MG63 (cell line): ENCODE measurements around the gene RABGAP1L. TPM values are rescaled to one million over a fixed set of nuclear protein-coding genes. Genes with fewer than 3 reads are reported as not detected.
"Not testable (repeated sequence)": the region's sequence is repeated elsewhere in the genome, so short reads cannot be mapped to it uniquely, and the experiment has no call there.

Experiments used
- DNase-seq: peaks from one replicate; pipeline ENCODE4 v3.0.0-alpha.2; 2020
- H3K27me3 ChIP-seq: fragments of 250-450 bp; sonication (Bioruptor Pico); 2 replicates; pipeline ENCODE4 v1.5.1; 2020; ENCODE audit warnings: mild to moderate bottlenecking, moderate library complexity
- H3K36me3 ChIP-seq: fragments of 250-450 bp; sonication (Bioruptor Pico); 2 replicates; pipeline ENCODE4 v1.5.1; 2020; ENCODE audit warnings: mild to moderate bottlenecking, moderate library complexity
- H3K4me3 ChIP-seq: fragments of 250-450 bp; sonication (Bioruptor Pico); 2 replicates; pipeline ENCODE4 v1.5.1; 2020; ENCODE audit warnings: mild to moderate bottlenecking, moderate library complexity
- H3K9me3 ChIP-seq: fragments of 250-450 bp; sonication (Bioruptor Pico); 2 replicates; pipeline ENCODE4 v1.5.1; 2020; ENCODE audit warnings: mild to moderate bottlenecking, moderate library complexity
- total RNA-seq: library from RNA; depleted of rRNA; stranded (reverse); fragments of >200 nt; shearing (Covaris generic); gene quantifications from 2 replicates; pipeline ENCODE4 v1.2.3, GENCODE V29; 2014; ENCODE audit warnings: low replicate concordance

Gene RABGAP1L
- total RNA-seq, 1 experiment from 2014 or later = 14.8 TPM

DNA sequence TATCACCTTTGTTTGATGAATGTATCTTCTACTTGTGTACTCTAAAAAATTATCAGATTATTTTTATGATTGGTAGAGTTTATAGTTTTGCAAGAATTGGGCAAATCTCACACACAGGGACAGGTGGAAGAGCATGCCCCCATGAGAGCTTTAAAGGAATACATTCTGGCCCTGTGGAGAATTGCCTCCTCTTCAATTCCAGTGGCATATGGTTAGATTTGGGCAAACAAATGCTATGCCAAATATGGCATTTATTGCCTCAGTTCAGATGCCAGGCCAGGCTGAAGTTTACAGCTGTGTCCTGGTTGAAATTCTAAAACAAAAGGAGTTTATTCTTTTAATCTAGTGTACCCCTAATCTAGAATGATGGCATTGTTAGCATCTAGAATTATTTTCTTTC, 678.1 kb downstream of the RABGAP1L start:
- DNase-seq = no peak
- no peak overlapping the region for H3K4me3 ChIP-seq
- no peaks in the 10 kb centered on the region for H3K27me3 ChIP-seq
- no peaks in the 10 kb centered on the region for H3K36me3 ChIP-seq
- H3K9me3 ChIP-seq = no peaks in the 10 kb centered on the region

DNA sequence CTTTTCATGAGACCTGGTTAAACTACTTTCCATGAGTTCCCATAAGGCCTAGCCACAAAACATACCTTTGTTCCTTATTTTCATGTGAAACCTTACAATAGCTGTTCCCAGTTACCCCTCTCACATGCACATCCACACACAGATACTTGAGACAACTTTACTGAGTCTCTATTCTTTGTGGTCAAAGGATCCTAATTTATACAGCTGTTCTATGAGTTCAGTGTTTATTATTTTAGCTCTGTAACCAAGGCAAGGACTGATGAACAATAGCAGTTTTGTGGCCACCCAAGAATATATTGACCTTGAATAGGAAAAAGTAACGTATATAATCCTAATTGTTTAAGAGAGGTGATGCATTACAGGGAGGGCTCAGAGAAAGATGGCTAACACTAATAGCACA, 679.9 kb downstream of the RABGAP1L start:
- no peaks in the 10 kb centered on the region for H3K27me3 ChIP-seq
- no peaks in the 10 kb centered on the region for H3K9me3 ChIP-seq
- DNase-seq = no peak
- H3K4me3 ChIP-seq = no peak overlapping the region
- H3K36me3 ChIP-seq = no peaks in the 10 kb centered on the region

GRCh38 chr1:174841747-174842146, 682.4 kb downstream of the RABGAP1L start:
- H3K4me3 ChIP-seq = no peak overlapping the region
- no peaks in the 10 kb centered on the region for H3K36me3 ChIP-seq
- no peaks in the 10 kb centered on the region for H3K9me3 ChIP-seq
- no peak for DNase-seq
- H3K27me3 ChIP-seq = no peaks in the 10 kb centered on the region

DNA sequence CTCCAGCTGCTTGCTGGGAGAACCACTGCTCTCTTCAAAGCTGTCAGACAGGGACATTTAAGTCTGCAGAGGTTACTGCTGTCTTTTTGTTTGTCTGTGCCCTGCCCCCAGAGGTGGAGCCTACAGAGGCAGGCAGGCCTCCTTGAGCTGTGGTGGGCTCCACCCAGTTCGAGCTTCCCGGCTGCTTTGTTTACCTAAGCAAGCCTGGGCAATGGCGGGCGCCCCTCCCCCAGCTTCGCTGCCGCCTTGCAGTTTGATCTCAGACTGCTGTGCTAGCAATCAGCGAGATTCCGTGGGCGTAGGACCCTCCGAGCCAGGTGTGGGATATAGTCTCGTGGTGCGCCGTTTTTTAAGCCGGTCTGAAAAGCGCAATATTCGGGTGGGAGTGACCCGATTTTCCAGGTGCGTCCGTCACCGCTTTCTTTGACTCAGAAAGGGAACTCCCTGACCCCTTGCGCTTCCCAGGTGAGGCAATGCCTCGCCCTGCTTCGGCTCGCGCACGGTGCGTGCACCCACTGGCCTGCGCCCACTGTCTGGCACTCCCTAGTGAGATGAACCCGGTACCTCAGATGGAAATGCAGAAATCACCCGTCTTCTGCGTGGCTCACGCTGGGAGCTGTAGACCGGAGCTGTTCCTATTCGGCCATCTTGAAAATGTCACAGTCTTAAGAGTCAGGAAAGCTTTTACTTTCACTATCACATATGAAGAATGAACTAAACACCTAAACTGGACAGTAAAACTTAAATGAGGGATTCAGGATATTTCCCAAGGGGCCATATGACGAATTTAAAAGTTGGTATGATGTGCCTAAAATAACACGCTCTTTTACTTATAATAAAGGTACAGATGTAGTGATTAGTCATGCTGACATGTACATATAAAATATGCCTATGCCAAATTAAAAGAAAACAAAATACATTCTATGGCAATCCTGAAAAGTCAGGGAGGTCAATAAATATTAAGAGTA, 689.6 kb downstream of the RABGAP1L start:
- not testable (repeated sequence) for H3K9me3 ChIP-seq, H3K4me3 ChIP-seq, DNase-seq, H3K27me3 ChIP-seq, H3K36me3 ChIP-seq

- Histone ChIP-seq H3K9me3 (no peaks in the 10 kb centered on the region), H3K27me3 (0 out of 2 replicates have a peak, but pooled peaks cover 2% of the 10 kb centered on the region), H3K4me3 (no peak overlapping the region), H3K36me3 (no peaks in the 10 kb centered on the region)
- DNase-seq = no peak
These were observed 691.4 kb downstream of the RABGAP1L start for GRCh38 chr1:174850726-174851125.

DNA sequence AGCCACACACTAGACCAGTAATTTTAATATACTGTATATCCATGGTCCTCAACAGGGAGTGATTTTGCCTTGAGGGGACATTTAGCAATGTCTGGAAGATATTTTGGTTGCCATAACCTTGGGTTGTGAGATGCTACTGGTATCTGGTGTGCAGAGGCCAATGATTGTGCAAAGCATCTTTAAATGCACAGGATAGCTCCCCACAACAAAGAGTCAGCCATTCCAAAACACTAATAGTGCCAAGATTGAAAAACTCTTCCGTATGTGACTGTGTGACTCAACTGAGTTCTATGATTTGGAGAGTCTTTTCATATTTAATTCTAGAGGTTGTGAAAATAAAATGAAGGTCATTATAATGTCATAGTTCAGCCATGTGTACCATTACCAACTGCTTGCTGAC, 699.0 kb downstream of the RABGAP1L start:
- DNase-seq = no peak
- no peaks in the 10 kb centered on the region for H3K9me3 ChIP-seq
- H3K4me3 ChIP-seq = no peak overlapping the region
- no peaks in the 10 kb centered on the region for H3K36me3 ChIP-seq
- H3K27me3 ChIP-seq = 0 out of 2 replicates have a peak, but pooled peaks cover 2% of the 10 kb centered on the region

GRCh38 chr1:174870319-174870718, 711.0 kb downstream of the RABGAP1L start:
- DNase-seq = no peak
- H3K36me3 ChIP-seq = no peaks in the 10 kb centered on the region
- no peak overlapping the region for H3K4me3 ChIP-seq
- H3K9me3 ChIP-seq = no peaks in the 10 kb centered on the region
- H3K27me3 ChIP-seq = no peaks in the 10 kb centered on the region

GRCh38 chr1:174871886-174872285, 712.6 kb downstream of the RABGAP1L start:
- no peaks in the 10 kb centered on the region for H3K36me3 ChIP-seq
- DNase-seq = no peak
- no peak overlapping the region for H3K4me3 ChIP-seq
- no peaks in the 10 kb centered on the region for H3K9me3 ChIP-seq
- H3K27me3 ChIP-seq = no peaks in the 10 kb centered on the region

- Histone ChIP-seq H3K9me3 (no peaks in the 10 kb centered on the region), H3K4me3 (no peak overlapping the region), H3K36me3 (no peaks in the 10 kb centered on the region), H3K27me3 (no peaks in the 10 kb centered on the region)
- no peak for DNase-seq
These were observed 713.3 kb downstream of the RABGAP1L start for GRCh38 chr1:174872615-174873058.

DNA sequence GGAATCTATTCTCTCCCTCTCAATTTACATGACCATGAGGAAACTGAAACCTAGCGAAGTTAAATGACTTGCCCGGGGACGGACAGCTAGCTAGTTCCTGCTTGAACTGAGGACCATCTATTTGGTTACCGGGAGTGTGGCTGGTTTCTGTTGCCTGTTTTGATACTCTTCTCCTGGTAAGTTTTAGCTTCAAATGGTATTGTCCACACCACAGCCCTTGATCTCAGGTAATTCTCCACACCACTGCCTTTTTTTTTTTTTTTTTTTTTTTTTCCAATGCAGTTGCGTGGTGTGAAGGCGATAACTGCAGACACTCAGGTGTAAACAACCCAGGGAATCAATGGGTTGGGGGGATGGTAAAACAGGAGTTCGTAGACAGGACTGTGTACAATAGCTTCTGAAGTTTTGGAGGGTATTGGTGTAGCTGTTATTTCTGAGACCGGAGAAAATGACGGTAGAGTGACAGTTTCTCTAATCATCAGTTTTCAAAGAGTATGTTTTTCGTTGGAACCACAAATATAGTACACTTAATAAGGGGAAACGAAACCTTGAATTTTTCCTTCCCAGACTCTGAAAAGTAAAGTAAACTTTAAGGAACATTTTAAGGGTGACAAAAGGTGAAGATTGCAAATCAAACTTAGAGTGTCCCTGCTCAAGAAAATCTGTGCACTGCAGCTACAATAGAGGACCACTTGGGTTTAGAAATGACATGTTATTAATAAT, 715.2 kb downstream of the RABGAP1L start:
- Histone ChIP-seq H3K9me3 (no peaks in the 10 kb centered on the region), H3K27me3 (no peaks in the 10 kb centered on the region), H3K36me3 (no peaks in the 10 kb centered on the region), H3K4me3 (no peak overlapping the region)
- no peak for DNase-seq

DNA sequence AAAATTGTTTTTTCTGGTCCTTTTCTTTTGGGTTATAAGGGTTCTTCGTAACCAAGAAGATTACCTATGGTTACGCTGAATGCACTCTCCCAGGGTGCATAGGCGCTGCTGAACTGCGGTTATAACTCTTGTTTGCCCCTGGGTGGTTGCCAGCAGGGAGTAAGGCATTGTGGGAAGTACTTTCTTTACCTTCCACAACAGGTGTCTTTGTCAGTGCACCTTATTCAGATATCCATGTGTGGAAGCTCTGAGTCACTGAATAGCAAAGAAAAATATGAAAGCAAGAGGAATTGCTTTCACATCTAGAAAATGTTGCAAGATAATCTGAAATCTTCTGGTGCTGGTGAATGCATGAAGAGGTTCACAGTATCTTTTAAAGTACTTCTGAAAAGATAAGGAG, 716.0 kb downstream of the RABGAP1L start:
- Histone ChIP-seq H3K27me3 (no peaks in the 10 kb centered on the region), H3K36me3 (no peaks in the 10 kb centered on the region), H3K9me3 (no peaks in the 10 kb centered on the region), H3K4me3 (no peak overlapping the region)
- DNase-seq = no peak

DNA sequence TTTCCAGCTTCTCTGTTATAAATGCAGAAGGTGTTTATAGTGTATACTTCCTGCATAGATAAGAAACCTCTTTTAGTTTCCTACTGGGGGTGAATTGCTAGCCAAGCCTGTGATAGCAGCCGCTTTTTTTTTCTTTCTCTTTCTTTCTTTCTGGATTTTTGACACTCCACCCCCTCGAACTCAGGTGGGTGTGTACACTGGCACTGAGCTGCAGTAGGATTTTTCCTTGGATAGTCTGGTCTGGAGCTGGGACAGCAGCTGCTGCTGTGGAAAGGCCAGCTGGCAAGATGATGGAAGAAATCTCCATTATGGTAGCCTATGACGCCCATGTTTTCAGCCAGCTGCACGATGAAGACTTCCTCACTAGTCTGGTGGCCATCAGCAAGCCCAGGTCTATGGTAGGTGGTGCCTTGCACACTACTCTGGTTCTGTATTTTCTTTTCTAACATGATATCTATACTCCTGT, 717.9 kb downstream of the RABGAP1L start:
- DNase-seq = no peak
- no peaks in the 10 kb centered on the region for H3K27me3 ChIP-seq
- no peak overlapping the region for H3K4me3 ChIP-seq
- H3K36me3 ChIP-seq = no peaks in the 10 kb centered on the region
- H3K9me3 ChIP-seq = no peaks in the 10 kb centered on the region

GRCh38 chr1:174880171-174880570, 720.9 kb downstream of the RABGAP1L start:
- Histone ChIP-seq H3K36me3 (no peaks in the 10 kb centered on the region), H3K4me3 (no peak overlapping the region)
- DNase-seq = no peak

GRCh38 chr1:174883409-174883808, 724.1 kb downstream of the RABGAP1L start:
- Histone ChIP-seq H3K9me3 (no peaks in the 10 kb centered on the region), H3K4me3 (no peak overlapping the region), H3K27me3 (no peaks in the 10 kb centered on the region), H3K36me3 (no peaks in the 10 kb centered on the region)
- no peak for DNase-seq

More at GRCh38 chr1:174880171-174880570, 720.9 kb downstream of the RABGAP1L start:
- H3K27me3 ChIP-seq = no peaks in the 10 kb centered on the region
- no peaks in the 10 kb centered on the region for H3K9me3 ChIP-seq

GRCh38 chr1:174884038-174884437, 724.7 kb downstream of the RABGAP1L start:
- H3K9me3 ChIP-seq = no peaks in the 10 kb centered on the region
- no peak for DNase-seq
- no peaks in the 10 kb centered on the region for H3K36me3 ChIP-seq
- H3K27me3 ChIP-seq = no peaks in the 10 kb centered on the region
- no peak overlapping the region for H3K4me3 ChIP-seq

DNA sequence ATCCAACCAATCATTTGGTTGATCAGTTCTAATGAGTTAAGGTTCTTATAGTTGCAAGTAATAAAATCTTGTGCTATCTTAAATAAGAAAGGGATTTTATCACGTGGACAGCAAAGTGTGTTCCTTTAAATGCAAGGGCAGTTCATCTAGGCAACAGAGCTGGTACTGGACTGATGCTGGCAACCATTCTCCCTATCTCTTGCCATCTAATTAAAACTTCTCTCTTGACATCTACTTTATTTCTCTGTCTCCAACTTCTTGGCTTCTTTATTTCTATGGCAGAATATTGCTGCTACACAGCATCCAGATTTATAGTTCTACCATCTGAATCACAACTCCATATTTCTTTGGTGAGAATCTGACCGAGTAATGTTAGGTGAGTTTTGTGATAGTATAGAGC, 725.2 kb downstream of the RABGAP1L start:
- Histone ChIP-seq H3K4me3 (no peak overlapping the region), H3K9me3 (no peaks in the 10 kb centered on the region), H3K36me3 (no peaks in the 10 kb centered on the region), H3K27me3 (no peaks in the 10 kb centered on the region)
- DNase-seq = no peak

DNA sequence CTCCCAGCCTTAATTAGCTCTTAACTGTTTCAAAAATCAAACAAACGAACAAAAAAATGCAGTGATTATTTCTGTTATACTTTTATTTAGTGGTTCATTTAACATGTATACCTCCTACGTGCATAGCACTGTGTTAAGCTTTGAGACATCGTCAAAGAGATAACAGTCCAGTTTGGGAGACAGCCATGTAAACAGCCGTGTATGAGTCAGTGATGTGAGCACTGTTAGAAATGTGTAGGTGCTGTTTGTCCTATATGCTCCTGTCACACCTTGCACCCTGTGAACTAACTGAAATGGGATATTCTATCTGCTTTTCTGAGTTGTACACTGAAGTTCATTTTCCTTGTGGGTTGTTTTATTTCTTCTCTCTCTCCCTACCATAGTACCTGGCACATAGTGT, 730.7 kb downstream of the RABGAP1L start:
- Histone ChIP-seq H3K27me3 (no peaks in the 10 kb centered on the region), H3K36me3 (no peaks in the 10 kb centered on the region), H3K4me3 (no peak overlapping the region), H3K9me3 (no peaks in the 10 kb centered on the region)
- DNase-seq = no peak
